Tibial nerve (tissue), 4 donors: ENCODE results near the gene SLTM.

ENCODE experiments used
- CTCF ChIP-seq, 5 experiments: fragments of 200-600 bp in 3 of 5; fragments of 450-650 bp in 2 of 5; sonication (generic) in 3 of 5; IDR thresholded peaks; one replicate each; pipeline ENCODE4 v1.5.1; 2016 to 2019; ENCODE audit warnings: antibody characterized with exemption in 5 of 5, mild to moderate bottlenecking in 3 of 5, moderate library complexity in 2 of 5
- EP300 ChIP-seq, 2 donors: sonication (generic); formaldehyde crosslinking; IDR thresholded peaks; one replicate each; pipeline ENCODE4 v1.6.1; 2017; ENCODE audit warnings: antibody characterized with exemption in 2 of 2, mild to moderate bottlenecking in 1 of 2
- POLR2A ChIP-seq, 2 donors: fragments of 450-650 bp; IDR thresholded peaks; one replicate each; pipeline ENCODE4 v1.6.1; 2017; ENCODE audit warnings: antibody characterized with exemption in 2 of 2, mild to moderate bottlenecking in 2 of 2, moderate library complexity in 2 of 2

GRCh38 chr15:58983261-58983660, 49.8 kb upstream of the SLTM start:
- TF ChIP-seq CTCF (IDR thresholded peaks at IDR 0.05), result no peak
- no peak for TF ChIP-seq EP300 (IDR thresholded peaks at IDR 0.05)
- no peak for TF ChIP-seq POLR2A (IDR thresholded peaks at IDR 0.05)
